ENCODE measurements around the gene RBM19. TPM values are rescaled to one million over a fixed set of nuclear protein-coding genes. Genes with fewer than 3 reads are reported as not detected.

The RBM19 gene
- total and polyA plus RNA-seq, 3 experiments from 2014 or later = 12.6 to 114 (median 109) TPM

- H3K4me3 Mint-ChIP-seq = no peak overlapping the region
- H3K4me1 Mint-ChIP-seq = peaks cover 0 to 3% (median 0%) of the 10 kb centered on the region in 3 donors
- ChIA-PET POLR2A (no interaction called here), CTCF (no interaction called here)
- Histone ChIP-seq H3K4me3 (ENCODE audit: low read length) (no peak overlapping the region), H3K4me1 (ENCODE audit: insufficient read depth, low read length) (no peaks in the 10 kb centered on the region), H3K36me3 (ENCODE audit: insufficient read depth, low read length) (no peaks in the 10 kb centered on the region), H3K27ac (ENCODE audit: low read depth, low read length) (no peak overlapping the region), H3K27me3 (ENCODE audit: insufficient read depth, low read length, poor library complexity, severe bottlenecking) (peaks cover 4% of the 10 kb centered on the region), H3K9me3 (ENCODE audit: low read length) (no peaks in the 10 kb centered on the region)
- H3K9me3 Mint-ChIP-seq = peaks cover 0 to 2% (median 0%) of the 10 kb centered on the region in 5 donors
- no peak overlapping the region for H3K27ac Mint-ChIP-seq
- no peaks in the 10 kb centered on the region for H3K36me3 Mint-ChIP-seq
- no peak for DNase-seq
- peaks cover 18 to 43% of the 10 kb centered on the region in 2 donors for H3K27me3 Mint-ChIP-seq
These were observed 17.1 kb upstream of the RBM19 start for GRCh38 chr12:113983265-113983664.

GRCh38 chr12:113981876-113982275 is 15.8 kb upstream of the RBM19 start:
- peaks cover 0 to 2% (median 0%) of the 10 kb centered on the region in 5 donors for H3K9me3 Mint-ChIP-seq
- H3K4me3 ChIP-seq (ENCODE audit: low read length) = no peak overlapping the region
- no peak overlapping the region for H3K27ac ChIP-seq (ENCODE audit: low read depth, low read length)
- H3K4me1 Mint-ChIP-seq = peaks cover 0 to 3% (median 0%) of the 10 kb centered on the region in 3 donors
- H3K36me3 Mint-ChIP-seq = no peaks in the 10 kb centered on the region
- no peak overlapping the region for H3K27ac Mint-ChIP-seq
- DNase-seq = no peak
- POLR2A ChIA-PET = no interaction called here
- no peaks in the 10 kb centered on the region for H3K4me1 ChIP-seq (ENCODE audit: insufficient read depth, low read length)
- H3K36me3 ChIP-seq (ENCODE audit: insufficient read depth, low read length) = no peaks in the 10 kb centered on the region
- no peak overlapping the region for H3K4me3 Mint-ChIP-seq
- no peaks in the 10 kb centered on the region for H3K9me3 ChIP-seq (ENCODE audit: low read length)
- H3K27me3 Mint-ChIP-seq = peaks cover 21 to 40% of the 10 kb centered on the region in 2 donors
- CTCF ChIA-PET = no interaction called here
- peaks cover 4% of the 10 kb centered on the region for H3K27me3 ChIP-seq (ENCODE audit: insufficient read depth, low read length, poor library complexity, severe bottlenecking)

GRCh38 chr12:113980537-113981337 is 14.6 kb upstream of the RBM19 start:
- Mint-ChIP-seq H3K9me3 (peaks cover 0 to 2% (median 0%) of the 10 kb centered on the region in 5 donors), H3K36me3 (no peaks in the 10 kb centered on the region), H3K27me3 (peaks cover 27 to 44% of the 10 kb centered on the region in 2 donors), H3K27ac (no peak overlapping the region), H3K4me1 (peaks cover 0 to 3% (median 0%) of the 10 kb centered on the region in 3 donors), H3K4me3 (no peak overlapping the region)
- Histone ChIP-seq H3K9me3 (ENCODE audit: low read length) (no peaks in the 10 kb centered on the region), H3K36me3 (ENCODE audit: insufficient read depth, low read length) (no peaks in the 10 kb centered on the region), H3K27ac (ENCODE audit: low read depth, low read length) (no peak overlapping the region), H3K4me3 (ENCODE audit: low read length) (no peak overlapping the region), H3K4me1 (ENCODE audit: insufficient read depth, low read length) (no peaks in the 10 kb centered on the region), H3K27me3 (ENCODE audit: insufficient read depth, low read length, poor library complexity, severe bottlenecking) (peaks cover 8% of the 10 kb centered on the region)
- peak in 1 of 5 donors; percentile 10 for DNase-seq
- ChIA-PET CTCF (interaction anchor here (1.0 to 1.9 kb wide), 5 partner anchors 9 to 1937 kb away, joined by 3 to 10 read pairs (median 3); partner anchors contain the start of gene RBM19), POLR2A (no interaction called here)

GRCh38 chr12:113980054-113980453 is 13.9 kb upstream of the RBM19 start:
- Mint-ChIP-seq H3K4me3 (no peak overlapping the region), H3K36me3 (no peaks in the 10 kb centered on the region), H3K27me3 (peaks cover 30 to 50% of the 10 kb centered on the region in 2 donors), H3K4me1 (peaks cover 0 to 3% (median 0%) of the 10 kb centered on the region in 3 donors), H3K27ac (no peak overlapping the region), H3K9me3 (peaks cover 0 to 2% (median 0%) of the 10 kb centered on the region in 5 donors)
- H3K9me3 ChIP-seq (ENCODE audit: low read length) = no peaks in the 10 kb centered on the region
- H3K4me1 ChIP-seq (ENCODE audit: insufficient read depth, low read length) = no peaks in the 10 kb centered on the region
- ChIA-PET CTCF (interaction anchor here (1.0 to 1.9 kb wide), 5 partner anchors 8 to 1938 kb away, joined by 3 to 10 read pairs (median 3); partner anchors contain the start of gene RBM19), POLR2A (no interaction called here)
- H3K27me3 ChIP-seq (ENCODE audit: insufficient read depth, low read length, poor library complexity, severe bottlenecking) = peaks cover 13% of the 10 kb centered on the region
- no peak overlapping the region for H3K27ac ChIP-seq (ENCODE audit: low read depth, low read length)
- no peak overlapping the region for H3K4me3 ChIP-seq (ENCODE audit: low read length)
- no peaks in the 10 kb centered on the region for H3K36me3 ChIP-seq (ENCODE audit: insufficient read depth, low read length)
- DNase-seq = no peak

- H3K27me3 Mint-ChIP-seq = peaks cover 39 to 59% of the 10 kb centered on the region in 2 donors
- no peaks in the 10 kb centered on the region for H3K9me3 Mint-ChIP-seq
- Histone ChIP-seq H3K4me1 (ENCODE audit: insufficient read depth, low read length) (no peaks in the 10 kb centered on the region), H3K9me3 (ENCODE audit: low read length) (no peaks in the 10 kb centered on the region), H3K27me3 (ENCODE audit: insufficient read depth, low read length, poor library complexity, severe bottlenecking) (peaks cover 16% of the 10 kb centered on the region), H3K4me3 (ENCODE audit: low read length) (no peak overlapping the region), H3K27ac (ENCODE audit: low read depth, low read length) (no peak overlapping the region), H3K36me3 (ENCODE audit: insufficient read depth, low read length) (no peaks in the 10 kb centered on the region)
- no peak overlapping the region for H3K27ac Mint-ChIP-seq
- DNase-seq = no peak
- H3K4me3 Mint-ChIP-seq = no peak overlapping the region
- POLR2A ChIA-PET = no interaction called here
- peaks cover 0 to 3% (median 3%) of the 10 kb centered on the region in 3 donors for H3K4me1 Mint-ChIP-seq
- H3K36me3 Mint-ChIP-seq = no peaks in the 10 kb centered on the region
- CTCF ChIA-PET = no interaction called here
These were observed 12.0 kb upstream of the RBM19 start for GRCh38 chr12:113978080-113978479.

GRCh38 chr12:113974006-113974405 is 7.9 kb upstream of the RBM19 start:
- CTCF ChIA-PET = no interaction called here
- H3K27me3 ChIP-seq (ENCODE audit: insufficient read depth, low read length, poor library complexity, severe bottlenecking) = peaks cover 13% of the 10 kb centered on the region
- peaks cover 34 to 59% of the 10 kb centered on the region in 2 donors for H3K27me3 Mint-ChIP-seq
- H3K4me3 Mint-ChIP-seq = no peak overlapping the region
- H3K27ac ChIP-seq (ENCODE audit: low read depth, low read length) = no peak overlapping the region
- H3K27ac Mint-ChIP-seq = peak overlapping the region in 1 of 8 donors; percentile 17
- H3K4me1 ChIP-seq (ENCODE audit: insufficient read depth, low read length) = no peaks in the 10 kb centered on the region
- H3K9me3 ChIP-seq (ENCODE audit: low read length) = no peaks in the 10 kb centered on the region
- no peaks in the 10 kb centered on the region for H3K9me3 Mint-ChIP-seq
- H3K4me1 Mint-ChIP-seq = peaks cover 0 to 3% (median 2%) of the 10 kb centered on the region in 3 donors
- POLR2A ChIA-PET = no interaction called here
- H3K36me3 Mint-ChIP-seq = no peaks in the 10 kb centered on the region
- no peak for DNase-seq
- no peaks in the 10 kb centered on the region for H3K36me3 ChIP-seq (ENCODE audit: insufficient read depth, low read length)
- no peak overlapping the region for H3K4me3 ChIP-seq (ENCODE audit: low read length)

- POLR2A ChIA-PET = no interaction called here
- CTCF ChIA-PET = no interaction called here
- Histone ChIP-seq H3K9me3 (ENCODE audit: low read length) (no peaks in the 10 kb centered on the region), H3K27me3 (ENCODE audit: insufficient read depth, low read length, poor library complexity, severe bottlenecking) (peaks cover 13% of the 10 kb centered on the region), H3K36me3 (ENCODE audit: insufficient read depth, low read length) (no peaks in the 10 kb centered on the region), H3K4me1 (ENCODE audit: insufficient read depth, low read length) (no peaks in the 10 kb centered on the region), H3K27ac (ENCODE audit: low read depth, low read length) (no peak overlapping the region), H3K4me3 (ENCODE audit: low read length) (no peak overlapping the region)
- H3K4me1 Mint-ChIP-seq = peaks cover 0 to 3% (median 2%) of the 10 kb centered on the region in 3 donors
- H3K9me3 Mint-ChIP-seq = no peaks in the 10 kb centered on the region
- H3K36me3 Mint-ChIP-seq = no peaks in the 10 kb centered on the region
- DNase-seq = no peak
- peak overlapping the region in 1 of 7 donors; percentile 17 for H3K4me3 Mint-ChIP-seq
- peaks cover 30 to 55% of the 10 kb centered on the region in 2 donors for H3K27me3 Mint-ChIP-seq
- no peak overlapping the region for H3K27ac Mint-ChIP-seq
These were observed 7.2 kb upstream of the RBM19 start for GRCh38 chr12:113973109-113973904.

- Histone ChIP-seq H3K4me3 (ENCODE audit: low read length) (no peak overlapping the region), H3K36me3 (ENCODE audit: insufficient read depth, low read length) (no peaks in the 10 kb centered on the region), H3K4me1 (ENCODE audit: insufficient read depth, low read length) (peaks cover 8% of the 10 kb centered on the region), H3K27ac (ENCODE audit: low read depth, low read length) (no peak overlapping the region), H3K9me3 (ENCODE audit: low read length) (no peaks in the 10 kb centered on the region), H3K27me3 (ENCODE audit: insufficient read depth, low read length, poor library complexity, severe bottlenecking) (peaks cover 9% of the 10 kb centered on the region)
- H3K27ac Mint-ChIP-seq = no peak overlapping the region
- no peaks in the 10 kb centered on the region for H3K9me3 Mint-ChIP-seq
- H3K4me3 Mint-ChIP-seq = no peak overlapping the region
- ChIA-PET POLR2A (no interaction called here), CTCF (interaction anchor here (1.3 kb wide), 1 partner anchor 9 kb away, joined by 3 read pairs; no protein-coding TSS in a partner anchor)
- H3K27me3 Mint-ChIP-seq = peaks cover 21 to 41% of the 10 kb centered on the region in 2 donors
- H3K4me1 Mint-ChIP-seq = peaks cover 11 to 17% (median 12%) of the 10 kb centered on the region in 3 donors
- no peak for DNase-seq
- no peaks in the 10 kb centered on the region for H3K36me3 Mint-ChIP-seq
These were observed 5.3 kb upstream of the RBM19 start for GRCh38 chr12:113971392-113971791.
